HepG2 (cell line): ENCODE measurements around the gene CSHL1.

Source experiments
- CREBL2 ChIP-seq: sonication (generic); formaldehyde crosslinking; IDR thresholded peaks from 2 replicates; pipeline ENCODE4 v1.8.1; 2023; ENCODE audit warnings: missing genetic modification reagents, mild to moderate bottlenecking, borderline replicate concordance
- CTCF ChIP-seq: sonication (generic); formaldehyde crosslinking; IDR thresholded peaks from 2 replicates; pipeline ENCODE4 v1.5.0; 2020; ENCODE audit warnings: mild to moderate bottlenecking, missing genetic modification reagents, moderate library complexity
- ETV5 ChIP-seq: IDR thresholded peaks from 2 replicates; pipeline ENCODE4 v1.6.1; 2018; ENCODE audit warnings: missing biosample characterization, missing genetic modification reagents, inconsistent platforms, borderline replicate concordance
- EZH2 ChIP-seq: conservative IDR thresholded peaks from 2 replicates; pipeline ENCODE4 v1.6.1; 2012; ENCODE audit warnings: mild to moderate bottlenecking, low read depth, low read length, moderate library complexity
- FOXM1 ChIP-seq: sonication (generic); formaldehyde crosslinking; IDR thresholded peaks from 2 replicates; pipeline ENCODE4 v1.5.0; 2020; ENCODE audit warnings: missing genetic modification reagents
- GATAD2A ChIP-seq: IDR thresholded peaks from 2 replicates; pipeline ENCODE4 v1.6.1; 2016
- JUNB ChIP-seq: sonication (generic); formaldehyde crosslinking; IDR thresholded peaks from 2 replicates; pipeline ENCODE4 v1.8.0; 2022; ENCODE audit warnings: missing genetic modification reagents, mild to moderate bottlenecking, borderline replicate concordance
- NPAS2 ChIP-seq: sonication (generic); formaldehyde crosslinking; IDR thresholded peaks from 2 replicates; pipeline ENCODE4 v1.8.0; 2022; ENCODE audit warnings: mild to moderate bottlenecking, missing genetic modification reagents, borderline replicate concordance
- PBX3 ChIP-seq: sonication (generic); formaldehyde crosslinking; IDR thresholded peaks from 2 replicates; pipeline ENCODE4 v1.8.1; 2023; ENCODE audit warnings: missing genetic modification reagents, inconsistent platforms, borderline replicate concordance
- RAD21 ChIP-seq: fragments of 450-650 bp; formaldehyde crosslinking; IDR thresholded peaks from 2 replicates; pipeline ENCODE4 v1.5.0; 2020; ENCODE audit warnings: mild to moderate bottlenecking
- TGIF2 ChIP-seq: IDR thresholded peaks from 2 replicates; pipeline ENCODE4 v1.6.1; 2016; ENCODE audit warnings: control low read depth, missing compliant biosample characterization
- ZBTB7A ChIP-seq: sonication (generic); formaldehyde crosslinking; IDR thresholded peaks from 2 replicates; pipeline ENCODE4 v1.8.0; 2022; ENCODE audit warnings: mild to moderate bottlenecking, missing genetic modification reagents

GRCh38 chr17:63949576-63950250, 38.7 kb upstream of the CSHL1 start:
- TF ChIP-seq JUNB (CRISPR knock-in tag) = no peak
- TF ChIP-seq CTCF (CRISPR knock-in tag) = no peak
- TF ChIP-seq CREBL2 (CRISPR knock-in tag) = no peak
- TF ChIP-seq RAD21 = no peak
- no peak for TF ChIP-seq EZH2
- no peak for TF ChIP-seq TGIF2 (CRISPR knock-in tag)
- TF ChIP-seq FOXM1 (CRISPR knock-in tag) = no peak
- TF ChIP-seq ZBTB7A (CRISPR knock-in tag) = no peak
- no peak for TF ChIP-seq GATAD2A (CRISPR knock-in tag)
- no peak for TF ChIP-seq ETV5 (CRISPR knock-in tag)
- no peak for TF ChIP-seq NPAS2
- no peak for TF ChIP-seq PBX3 (CRISPR knock-in tag)
